IMR-90 (cell line): ENCODE data around the gene UNC50. TPM values are rescaled to one million over a fixed set of nuclear protein-coding genes. Genes with fewer than 3 reads are reported as not detected.

Source experiments
- ATAC-seq: fragments of 200-7000 bp; cut with Tn5 transposase; 2 replicates; pipeline ENCODE4 v1.9.1; 2020; ENCODE audit warnings: low read depth, mild to moderate bottlenecking, moderate library complexity
- BruUV-seq: library from RNA; stranded (reverse); fragments of 400-500 nt; replicated peaks from 2 replicates; lab custom pipeline; 2021; lab: Mats Ljungman, UMichigan
- CTCF ChIA-PET: fragments of 300-600 bp; formaldehyde crosslinking; extraction: SDS; loops from one replicate; lab custom pipeline; 2021; ENCODE audit warnings: antibody characterized with exemption; lab: Yijun Ruan, JAX
- POLR2A ChIA-PET: fragments of 300-600 bp; sonication (Branson Sonifier 250); formaldehyde crosslinking; loops from one replicate; lab custom pipeline; 2022; ENCODE audit warnings: antibody characterized with exemption; ENCODE audit not compliant: unreplicated experiment; lab: Charles Lee
- DNase-seq: peaks from one replicate; pipeline ENCODE4 v3.0.0; 2013
- H2AFZ ChIP-seq: replicated peaks from 2 replicates; pipeline ENCODE3; 2013; ENCODE audit warnings: low read length, mild to moderate bottlenecking; ENCODE audit not compliant: poor library complexity
- H2AK5ac ChIP-seq: 2 replicates; pipeline ENCODE4 v1.6.1; 2013; ENCODE audit warnings: low read depth, low read length, inconsistent platforms
- H2AK9ac ChIP-seq: replicated peaks from 2 replicates; pipeline ENCODE3; 2013; ENCODE audit warnings: mild to moderate bottlenecking, low read depth, low read length, moderate library complexity; ENCODE audit not compliant: poor library complexity
- H2BK120ac ChIP-seq: 2 replicates; pipeline ENCODE4 v1.6.1; 2013; ENCODE audit warnings: low read depth, low read length, inconsistent platforms
- H2BK15ac ChIP-seq: 3 replicates; pipeline ENCODE4 v1.6.1; 2013; ENCODE audit warnings: low read depth, low read length, inconsistent platforms
- H2BK20ac ChIP-seq: 2 replicates; pipeline ENCODE4 v1.6.1; 2013; ENCODE audit warnings: low read depth, mild to moderate bottlenecking, inconsistent platforms, low read length, moderate library complexity
- H2BK5ac ChIP-seq: 2 replicates; pipeline ENCODE4 v1.6.1; 2013; ENCODE audit warnings: mild to moderate bottlenecking, low read depth, low read length, inconsistent platforms; ENCODE audit not compliant: poor library complexity, severe bottlenecking
- H3K14ac ChIP-seq: replicated peaks from 2 replicates; pipeline ENCODE4 v1.6.1; 2013; ENCODE audit warnings: low read depth, low read length, inconsistent platforms
- H3K18ac ChIP-seq: 2 replicates; pipeline ENCODE4 v1.6.1; 2013; ENCODE audit warnings: low read depth, low read length, control low read depth
- H3K23ac ChIP-seq: 2 replicates; pipeline ENCODE4 v1.6.1; 2013; ENCODE audit warnings: low read depth, low read length, inconsistent platforms
- H3K27ac ChIP-seq: 2 replicates; pipeline ENCODE4 v1.5.1; 2013; ENCODE audit warnings: mild to moderate bottlenecking, control low read depth, low read length; ENCODE audit not compliant: insufficient read depth
- H3K27me3 ChIP-seq: 2 replicates; pipeline ENCODE4 v1.6.1; 2013; ENCODE audit warnings: low read length; ENCODE audit not compliant: control insufficient read depth, insufficient read depth
- H3K36me3 ChIP-seq: 2 replicates; pipeline ENCODE4 v1.6.1; 2013; ENCODE audit warnings: low read length, mixed read lengths; ENCODE audit not compliant: control insufficient read depth, insufficient read depth
- H3K4ac ChIP-seq: 2 replicates; pipeline ENCODE4 v1.6.1; 2013; ENCODE audit warnings: low read depth, low read length, inconsistent platforms
- H3K4me1 ChIP-seq: 2 replicates; pipeline ENCODE4 v1.6.1; 2013; ENCODE audit warnings: low read length, mixed read lengths; ENCODE audit not compliant: control insufficient read depth, insufficient read depth
- H3K4me2 ChIP-seq: 2 replicates; pipeline ENCODE4 v1.6.1; 2013; ENCODE audit warnings: low read depth, mild to moderate bottlenecking, control low read depth, low read length, moderate library complexity
- H3K4me3 ChIP-seq: 2 replicates; pipeline ENCODE4 v1.5.1; 2013; ENCODE audit warnings: low read depth, mild to moderate bottlenecking, control low read depth, low read length, moderate library complexity; ENCODE audit not compliant: insufficient read depth
- H3K56ac ChIP-seq: 2 replicates; pipeline ENCODE4 v1.6.1; 2013; ENCODE audit warnings: low read length, inconsistent platforms; ENCODE audit not compliant: insufficient read depth; ENCODE audit errors: extremely low read depth
- H3K79me1 ChIP-seq, 2 experiments: 2 replicates each; pipeline ENCODE4 v1.6.1; 2013; ENCODE audit warnings: low read length in 2 of 2, inconsistent platforms in 1 of 2, low read depth in 1 of 2
- H3K9ac ChIP-seq: 2 replicates; pipeline ENCODE4 v1.6.1; 2013; ENCODE audit warnings: low read depth, low read length, control low read depth
- H3K9me1 ChIP-seq: 2 replicates; pipeline ENCODE4 v1.6.1; 2013; ENCODE audit warnings: low read length, inconsistent platforms; ENCODE audit not compliant: insufficient read depth
- H3K9me3 ChIP-seq: 2 replicates; pipeline ENCODE4 v1.6.1; 2013; ENCODE audit warnings: low read length; ENCODE audit not compliant: control insufficient read depth, insufficient read depth
- H4K20me1 ChIP-seq: 2 replicates; pipeline ENCODE4 v1.6.1; 2013; ENCODE audit warnings: low read length, inconsistent platforms; ENCODE audit not compliant: insufficient read depth
- H4K5ac ChIP-seq: 2 replicates; pipeline ENCODE4 v1.6.1; 2013; ENCODE audit warnings: mild to moderate bottlenecking, low read depth, low read length, control low read depth
- H4K8ac ChIP-seq, 2 experiments: 2 replicates each; pipeline ENCODE4 v1.6.1; 2013; ENCODE audit warnings: low read depth in 2 of 2, low read length in 2 of 2, control low read depth in 1 of 2, inconsistent platforms in 1 of 2
- H4K91ac ChIP-seq: 2 replicates; pipeline ENCODE4 v1.6.1; 2013; ENCODE audit warnings: low read depth, low read length, inconsistent platforms; ENCODE audit not compliant: insufficient read depth
- BHLHE40 ChIP-seq: fragments of 150-350 bp; IDR thresholded peaks from 2 replicates; pipeline ENCODE4 v1.6.1; 2016; ENCODE audit warnings: mild to moderate bottlenecking, low read depth, low read length
- CEBPB ChIP-seq: IDR thresholded peaks from 2 replicates; pipeline ENCODE4 v1.6.1; 2012; ENCODE audit warnings: low read depth, low read length, improper control_type of control experiment
- CHD1 ChIP-seq: IDR thresholded peaks from 2 replicates; pipeline ENCODE4 v1.6.1; 2012; ENCODE audit warnings: low read depth, low read length, improper control_type of control experiment
- CTCF ChIP-seq: conservative IDR thresholded peaks from 2 replicates; pipeline ENCODE4 v1.5.1; 2012; ENCODE audit warnings: mild to moderate bottlenecking, low read depth, low read length, improper control_type of control experiment
- ELK1 ChIP-seq: fragments of 150-350 bp; IDR thresholded peaks from 2 replicates; pipeline ENCODE4 v1.6.1; 2016; ENCODE audit warnings: low read depth, mild to moderate bottlenecking, low read length, moderate library complexity, borderline replicate concordance
- FOS ChIP-seq: fragments of 150-350 bp; IDR thresholded peaks from 2 replicates; pipeline ENCODE4 v1.6.1; 2016; ENCODE audit warnings: low read depth, low read length
- MAFK ChIP-seq: IDR thresholded peaks from 2 replicates; pipeline ENCODE4 v1.6.1; 2012; ENCODE audit warnings: low read depth, low read length, improper control_type of control experiment
- MAZ ChIP-seq: IDR thresholded peaks from 2 replicates; pipeline ENCODE4 v1.6.1; 2012; ENCODE audit warnings: low read depth, mild to moderate bottlenecking, low read length, improper control_type of control experiment, moderate library complexity, borderline replicate concordance
- MXI1 ChIP-seq: IDR thresholded peaks from 2 replicates; pipeline ENCODE4 v1.6.1; 2012; ENCODE audit warnings: low read depth, mild to moderate bottlenecking, low read length, moderate library complexity, borderline replicate concordance
- NFE2L2 ChIP-seq: fragments of 150-350 bp; IDR thresholded peaks from 2 replicates; pipeline ENCODE4 v1.6.1; 2016; ENCODE audit warnings: low read depth, mild to moderate bottlenecking, low read length
- POLR2A ChIP-seq: IDR thresholded peaks from 2 replicates; pipeline ENCODE4 v1.6.1; 2012; ENCODE audit warnings: mild to moderate bottlenecking, low read depth, low read length
- RAD21 ChIP-seq: IDR thresholded peaks from 2 replicates; pipeline ENCODE4 v1.6.1; 2012; ENCODE audit warnings: low read length, improper control_type of control experiment
- RCOR1 ChIP-seq: IDR thresholded peaks from 2 replicates; pipeline ENCODE4 v1.6.1; 2012; ENCODE audit warnings: mild to moderate bottlenecking, low read length, improper control_type of control experiment; ENCODE audit not compliant: insufficient replicate concordance
- RFX5 ChIP-seq: IDR thresholded peaks from 2 replicates; pipeline ENCODE4 v1.8.0; 2012; ENCODE audit warnings: low read depth, mild to moderate bottlenecking, low read length, moderate library complexity
- SMC3 ChIP-seq: fragments of 150-350 bp; IDR thresholded peaks from 2 replicates; pipeline ENCODE4 v1.6.1; 2016; ENCODE audit warnings: low read depth, mild to moderate bottlenecking, antibody characterized with exemption, low read length, moderate library complexity
- USF2 ChIP-seq: fragments of 150-350 bp; IDR thresholded peaks from 2 replicates; pipeline ENCODE4 v1.6.1; 2017; ENCODE audit warnings: mild to moderate bottlenecking, antibody characterized with exemption, low read length, low read depth
- WGBS, 2 experiments: methylation state at CpG; one replicate each; pipeline versions ENCODE4 v1.1.5 to v1.1.7; 2013; ENCODE audit warnings: missing lambda C conversion rate in 2 of 2; ENCODE audit not compliant: insufficient read length in 1 of 2; ENCODE audit errors: extremely low coverage in 2 of 2; 5-methylcytosine and 5-hydroxymethylcytosine counted together
- dilution Hi-C: fragments of 300-500 bp; cut with HindIII; formaldehyde crosslinking; loops from one replicate; pipeline ENCODE4 v1.14.3; 2018; ENCODE audit warnings: low sequenced_read_pairs; ENCODE audit not compliant: unreplicated experiment
- in situ Hi-C: fragments of 300-500 bp; cut with MboI; formaldehyde crosslinking; loops from 3 replicates; pipeline ENCODE4 v1.14.3; 2019; ENCODE audit warnings: low sequenced_read_pairs, inconsistent platforms, mixed read lengths
- intact Hi-C: fragments of 100-400 bp; cut with micrococcal nuclease; formaldehyde crosslinking; loops from 2 replicates; pipeline ENCODE4 v1.10.0; 2022
- polyA plus RNA-seq, 3 experiments: library from polyadenylated mRNA; depleted of rRNA; stranded (reverse); fragments of >200 nt; gene quantifications; 2 replicates each; pipeline ENCODE4 v1.2.3, GENCODE V29; 2012; ENCODE audit warnings: low replicate concordance in 1 of 3
- total RNA-seq: library from RNA; depleted of rRNA; stranded (reverse); fragments of >200 nt; gene quantifications from 2 replicates; pipeline ENCODE4 v1.2.3, GENCODE V29; 2012

The UNC50 gene
- total and polyA plus RNA-seq, 2 of the 4 experiments (the other 2 are of a cell fraction), result 18.3 to 34.1 TPM

GRCh38 chr2:98649992-98650375 lies 41.6 kb downstream of the UNC50 start:
- POLR2A ChIA-PET, result no interaction called here

More at GRCh38 chr2:98649992-98650375, 41.6 kb downstream of the UNC50 start:
- no peaks in the 10 kb centered on the region for H4K20me1 ChIP-seq
- no peak overlapping the region for H2AFZ ChIP-seq
- H2BK20ac ChIP-seq, result no peak overlapping the region
- no peak overlapping the region for H3K27ac ChIP-seq
- no peak overlapping the region for H2AK5ac ChIP-seq
- H3K79me1 ChIP-seq, result no peaks in the 10 kb centered on the region
- intact Hi-C loops (loop anchor here (1.0 to 10.0 kb wide), 3 partner anchors 187 to 1615 kb away; no protein-coding TSS in a partner anchor), in situ Hi-C loops (loop anchor here (5.0 to 25.0 kb wide), 3 partner anchors 195 to 862 kb away; no protein-coding TSS in a partner anchor), dilution Hi-C loops (no loop called here)
- no peak overlapping the region for H3K4me3 ChIP-seq
- no peak for ATAC-seq
- no peaks in the 10 kb centered on the region for H3K9me3 ChIP-seq
- BruUV-seq, result no TSS peak
- H2BK120ac ChIP-seq, result no peak overlapping the region
- no peaks in the 10 kb centered on the region for H3K9me1 ChIP-seq
- no peak overlapping the region for H3K56ac ChIP-seq
- no peak overlapping the region for H3K4ac ChIP-seq
- no peak overlapping the region for H3K23ac ChIP-seq
- TF ChIP-seq RAD21, result no peak
- no peak for TF ChIP-seq MXI1
- no peak for TF ChIP-seq POLR2A
- TF ChIP-seq CTCF, result no peak
- TF ChIP-seq RFX5, result no peak
- TF ChIP-seq BHLHE40, result no peak
- no peak for TF ChIP-seq ELK1
- TF ChIP-seq FOS, result no peak
- TF ChIP-seq MAFK, result no peak
- no peak for TF ChIP-seq SMC3
- no peak for TF ChIP-seq USF2
- no peak for TF ChIP-seq CHD1
- TF ChIP-seq RCOR1, result no peak
- TF ChIP-seq MAZ, result no peak
- no peak for TF ChIP-seq CEBPB
- TF ChIP-seq NFE2L2, result no peak
- CTCF ChIA-PET, result interaction anchor here (1.0 to 1.6 kb wide), 14 partner anchors 11 to 1625 kb away, joined by 3 to 20 read pairs (median 4); no protein-coding TSS in a partner anchor
- H3K4me1 ChIP-seq, result no peaks in the 10 kb centered on the region
- no peak overlapping the region for H2BK15ac ChIP-seq
- no peak overlapping the region for H3K9ac ChIP-seq
- DNase-seq, result no peak
- no peak overlapping the region for H4K5ac ChIP-seq
- H3K14ac ChIP-seq, result no peak overlapping the region
- H3K36me3 ChIP-seq, result no peaks in the 10 kb centered on the region
- no peak overlapping the region for H3K4me2 ChIP-seq
- no CpG with 5 or more reads among the region's 1 CpG for WGBS, 2 experiments
- H3K27me3 ChIP-seq, result peaks cover 2% of the 10 kb centered on the region
- no peak overlapping the region for H4K91ac ChIP-seq
- no peak overlapping the region for H2BK5ac ChIP-seq
- no peak overlapping the region for H2AK9ac ChIP-seq
- no peak overlapping the region for H4K8ac ChIP-seq
- no peak overlapping the region for H3K18ac ChIP-seq
